ENCODE results near the gene RAP2B. TPM values are rescaled to one million over a fixed set of nuclear protein-coding genes. Genes with fewer than 3 reads are reported as not detected.

The RAP2B gene
- total RNA-seq, 4 donors from 2014 or later: 1.5 to 2.0 (median 1.7) TPM

DNA sequence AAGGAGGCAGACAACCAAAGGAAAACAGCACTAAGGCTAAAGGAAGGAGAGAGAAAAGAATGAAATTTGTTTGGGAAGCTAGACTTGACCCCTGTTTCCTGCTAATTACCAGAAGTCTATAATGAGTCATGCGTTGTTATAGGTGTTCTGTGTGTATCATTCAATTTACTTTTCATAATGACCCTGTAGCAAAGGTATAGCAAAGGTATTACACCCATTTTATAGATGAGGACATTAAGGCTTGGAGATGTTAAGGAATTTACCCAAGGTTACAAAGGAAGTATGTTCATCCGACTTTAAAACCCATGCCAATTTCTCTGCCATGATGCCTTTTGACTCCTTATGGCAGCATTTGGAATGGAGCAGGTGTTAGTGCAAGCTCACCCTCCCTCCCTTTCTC lies 54.9 kb downstream of the RAP2B start:
- ATAC-seq (no peak), DNase-seq (no peak)
- TF ChIP-seq, protein P1, sequence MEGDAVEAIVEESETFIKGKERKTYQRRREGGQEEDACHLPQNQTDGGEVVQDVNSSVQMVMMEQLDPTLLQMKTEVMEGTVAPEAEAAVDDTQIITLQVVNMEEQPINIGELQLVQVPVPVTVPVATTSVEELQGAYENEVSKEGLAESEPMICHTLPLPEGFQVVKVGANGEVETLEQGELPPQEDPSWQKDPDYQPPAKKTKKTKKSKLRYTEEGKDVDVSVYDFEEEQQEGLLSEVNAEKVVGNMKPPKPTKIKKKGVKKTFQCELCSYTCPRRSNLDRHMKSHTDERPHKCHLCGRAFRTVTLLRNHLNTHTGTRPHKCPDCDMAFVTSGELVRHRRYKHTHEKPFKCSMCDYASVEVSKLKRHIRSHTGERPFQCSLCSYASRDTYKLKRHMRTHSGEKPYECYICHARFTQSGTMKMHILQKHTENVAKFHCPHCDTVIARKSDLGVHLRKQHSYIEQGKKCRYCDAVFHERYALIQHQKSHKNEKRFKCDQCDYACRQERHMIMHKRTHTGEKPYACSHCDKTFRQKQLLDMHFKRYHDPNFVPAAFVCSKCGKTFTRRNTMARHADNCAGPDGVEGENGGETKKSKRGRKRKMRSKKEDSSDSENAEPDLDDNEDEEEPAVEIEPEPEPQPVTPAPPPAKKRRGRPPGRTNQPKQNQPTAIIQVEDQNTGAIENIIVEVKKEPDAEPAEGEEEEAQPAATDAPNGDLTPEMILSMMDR (IDR thresholded peaks at IDR 0.05 in 4 of 5, conservative IDR thresholded peaks at IDR 0.05 in 1 of 5): no peak
- no peak for TF ChIP-seq POLR2A (IDR thresholded peaks at IDR 0.05)
- Histone ChIP-seq H3K27me3 (no peaks in the 10 kb centered on the region), H3K36me3 (no peaks in the 10 kb centered on the region), H3K4me1 (no peaks in the 10 kb centered on the region), H3K4me3 (no peak overlapping the region), H3K27ac (no peak overlapping the region), H3K9me3 (no peaks in the 10 kb centered on the region)
- intact Hi-C loops (cut with DNase I; ENCODE audit: low total_unique reads) (no loop called here), in situ Hi-C loops (cut with MboI; ENCODE audit: low sequenced_read_pairs in 4 of 4) (no loop called here)

DNA sequence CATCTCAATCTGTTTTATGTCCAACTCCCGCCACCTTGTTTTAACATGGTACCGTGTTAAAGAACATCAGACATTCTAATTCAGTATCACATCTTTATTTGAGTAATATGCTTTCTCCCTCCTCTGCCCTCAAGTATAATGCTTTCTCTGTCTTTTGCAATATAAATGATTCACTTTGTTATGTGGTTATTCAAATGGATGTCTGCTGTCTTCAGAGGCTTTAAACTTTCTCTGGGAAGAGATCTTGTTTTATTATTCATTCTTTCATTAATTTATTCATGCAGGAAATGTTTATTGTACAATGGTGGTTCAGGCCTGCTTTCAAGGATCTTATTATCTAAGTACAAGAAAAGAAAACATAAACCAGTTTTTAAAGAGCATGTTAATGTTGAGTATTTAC lies 57.1 kb downstream of the RAP2B start:
- Histone ChIP-seq H3K27ac (no peak overlapping the region), H3K36me3 (no peaks in the 10 kb centered on the region), H3K27me3 (no peaks in the 10 kb centered on the region), H3K4me3 (no peak overlapping the region), H3K9me3 (no peaks in the 10 kb centered on the region), H3K4me1 (no peaks in the 10 kb centered on the region)
- in situ Hi-C loops (cut with MboI; ENCODE audit: low sequenced_read_pairs in 4 of 4): no loop called here
- intact Hi-C loops (cut with DNase I; ENCODE audit: low total_unique reads): no loop called here
- DNase-seq (no peak), ATAC-seq (no peak)
- TF ChIP-seq POLR2A (IDR thresholded peaks at IDR 0.05): no peak
- TF ChIP-seq, protein P1 (IDR thresholded peaks at IDR 0.05 in 4 of 5, conservative IDR thresholded peaks at IDR 0.05 in 1 of 5): no peak

Data from gastrocnemius medialis (tissue), 4 donors.